ENCODE results near the gene BCAS3.

BCAS3 gene

DNA sequence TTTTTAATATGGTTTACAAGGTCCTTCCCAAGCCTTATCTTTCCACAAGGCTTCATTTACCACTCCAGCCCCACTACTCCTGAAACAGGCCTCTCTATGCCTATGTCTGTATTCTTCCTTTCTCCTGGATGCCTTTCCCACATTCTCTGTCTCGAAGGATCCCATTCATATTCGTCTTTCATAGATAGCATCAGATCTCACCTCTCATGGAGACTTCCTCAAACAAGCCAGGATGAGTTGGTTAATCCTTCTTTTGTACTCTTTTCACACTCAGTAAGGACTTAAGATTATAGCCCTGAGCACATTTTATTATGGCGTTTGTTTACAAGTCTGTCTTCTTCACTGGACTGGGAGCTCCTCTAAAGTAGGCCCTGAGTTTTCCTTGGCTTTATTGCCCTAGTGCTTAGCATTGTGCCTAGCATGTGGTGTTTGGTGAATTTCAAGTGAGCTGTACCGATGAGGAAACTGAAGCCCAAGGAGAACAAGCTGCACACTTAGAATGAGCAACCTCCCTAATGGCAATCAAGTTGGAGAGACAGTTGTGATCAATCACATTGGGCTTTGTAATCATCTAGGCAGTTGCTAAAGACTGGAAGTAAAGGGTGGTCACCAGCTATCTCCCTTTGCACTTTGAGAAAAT is 764.6 kb downstream of the BCAS3 start:
- FAIRE-seq = no peak

Data from colon (tissue), 2 donors.